Measurements from ENCODE around the gene ABHD10.

- TF ChIP-seq POLR2A (IDR thresholded peaks at IDR 0.05; ENCODE audit: low read length) (no peak), GATA1 (IDR thresholded peaks at IDR 0.05; ENCODE audit: low read depth, low read length) (no peak)
Measured at GRCh38 chr3:111944372-111944771, 34.5 kb upstream of the ABHD10 start.

Measured in erythroblast (primary cell).